Measurements from ENCODE around the gene GAST. TPM values are rescaled to one million over a fixed set of nuclear protein-coding genes. Genes with fewer than 3 reads are reported as not detected.

GAST gene
- total RNA-seq (not detected), polyA plus RNA-seq (ENCODE audit: insufficient read depth, low read depth, low replicate concordance) (not detected)
- long read RNA-seq, donor 1, result 0 reads
- long read RNA-seq, donor 2, result 0 reads
- long read RNA-seq, donor 3, result 0 reads
- long read RNA-seq, donor 4, result 0 reads
- long read RNA-seq, donor 5, result 0 reads
- long read RNA-seq, donor 6, result 0 reads
- long read RNA-seq, donor 7, result 0 reads
- long read RNA-seq, donor 8, result 0 reads
- long read RNA-seq, donor 9, result 0 reads
- long read RNA-seq, donor 10, result 0 reads

- Histone ChIP-seq H3K27me3 (ENCODE audit: control insufficient read depth, insufficient read depth, low read length) (no peaks in the 10 kb centered on the region), H3K36me3 (ENCODE audit: control insufficient read depth in 2 of 3, insufficient read depth in 3 of 3, low read length in 3 of 3) (no peaks in the 10 kb centered on the region), H3K9me3 (ENCODE audit: control insufficient read depth in 2 of 3, insufficient read depth in 1 of 3, low read length in 3 of 3) (no peaks in the 10 kb centered on the region), H3K9ac (ENCODE audit: low read length in 3 of 3) (no peak within 1 kb of the TSS), H3K27ac (ENCODE audit: low read depth in 2 of 2, low read length in 2 of 2) (no peak within 1 kb of the TSS), H3K4me1 (ENCODE audit: control insufficient read depth in 2 of 3, insufficient read depth in 2 of 3, low read depth in 1 of 3, low read length in 3 of 3) (no peaks in the 10 kb centered on the region), H3K4me3 (ENCODE audit: low read length in 3 of 3) (no peak within 1 kb of the TSS)
- DNase-seq, result no peak
- FAIRE-seq, result no peak
- intact Hi-C loops (cut with DNase I), result no loop called here
- TF ChIP-seq CTCF (IDR thresholded peaks at IDR 0.05; ENCODE audit: borderline replicate concordance, extremely low read depth, insufficient read depth), result no peak
Measured at GRCh38 chr17:41711669-41712400, at the start of gene GAST. GAST (plus strand) TSS chr17:41712331; CDS start chr17:41715437, 3,106 bp downstream.

DNA sequence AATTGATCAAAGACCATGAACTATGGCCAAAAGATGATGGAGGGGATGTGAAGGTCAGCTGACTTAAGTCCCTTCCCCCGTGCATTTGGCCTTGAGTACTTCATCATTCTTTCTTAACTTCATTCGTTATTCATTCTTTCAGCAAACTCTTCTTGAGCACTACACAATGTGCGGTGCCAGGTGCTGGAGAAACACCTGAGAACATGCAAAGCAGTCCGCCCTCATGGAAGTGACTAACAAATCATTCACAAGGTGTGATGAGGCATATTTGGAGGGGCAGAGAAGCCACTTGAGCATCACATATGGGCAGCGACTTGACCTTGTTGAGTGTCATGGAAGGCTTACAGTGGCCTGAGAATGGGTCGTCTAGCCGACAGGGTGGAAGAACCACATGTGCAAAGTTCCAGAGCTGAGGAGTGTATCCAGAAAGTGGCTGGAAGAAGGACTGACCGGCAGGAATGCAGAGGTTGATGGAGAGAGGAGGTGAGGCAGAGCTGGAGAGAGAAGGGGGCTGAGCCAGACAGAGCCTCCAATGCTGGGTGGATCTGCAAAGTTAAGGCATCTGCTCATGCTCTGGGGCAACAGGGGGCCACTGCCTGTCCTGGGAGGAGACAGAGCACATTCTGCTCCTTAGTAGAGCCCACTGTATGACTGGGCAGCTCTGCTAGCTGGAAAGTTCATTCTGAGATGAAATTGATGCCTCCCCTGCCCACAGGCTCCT is 48.5 kb upstream of the GAST start:
- no peaks in the 10 kb centered on the region for H3K36me3 ChIP-seq (ENCODE audit: control insufficient read depth in 2 of 3, insufficient read depth in 3 of 3, low read length in 3 of 3)

DNA sequence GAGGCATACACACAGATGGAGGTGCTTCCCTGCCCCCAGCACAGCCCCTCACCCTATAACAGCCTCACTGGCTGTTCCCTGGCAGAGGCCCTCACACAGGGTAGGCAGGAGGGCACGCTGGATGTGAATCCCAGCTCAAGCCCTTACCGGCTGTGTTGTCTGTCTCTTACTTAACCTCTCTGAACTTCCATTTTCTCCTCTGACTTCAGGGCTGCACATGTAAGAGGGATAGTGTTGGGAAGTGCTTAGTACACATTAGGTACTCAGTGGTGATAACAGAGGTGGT is 48.0 kb upstream of the GAST start:
- Histone ChIP-seq H3K36me3 (ENCODE audit: control insufficient read depth in 2 of 3, insufficient read depth in 3 of 3, low read length in 3 of 3) (no peaks in the 10 kb centered on the region), H3K9me3 (ENCODE audit: control insufficient read depth in 2 of 3, insufficient read depth in 1 of 3, low read length in 3 of 3) (no peaks in the 10 kb centered on the region), H3K4me3 (ENCODE audit: low read length in 3 of 3) (no peak overlapping the region), H3K4me1 (ENCODE audit: control insufficient read depth in 2 of 3, insufficient read depth in 2 of 3, low read depth in 1 of 3, low read length in 3 of 3) (peaks cover 0 to 31% (median 1%) of the 10 kb centered on the region in 3 donors), H3K9ac (ENCODE audit: low read length in 3 of 3) (no peak overlapping the region), H3K27ac (ENCODE audit: low read depth in 2 of 2, low read length in 2 of 2) (no peak overlapping the region), H3K27me3 (ENCODE audit: control insufficient read depth, insufficient read depth, low read length) (no peaks in the 10 kb centered on the region)
- intact Hi-C loops (cut with DNase I), result loop anchor here (10.0 kb wide), 1 partner anchor 109 kb away; no protein-coding TSS in a partner anchor
- FAIRE-seq (no peak), DNase-seq (no peak)
- TF ChIP-seq CTCF (IDR thresholded peaks at IDR 0.05; ENCODE audit: borderline replicate concordance, extremely low read depth, insufficient read depth), result no peak

More for the DNA sequence above, 48.5 kb upstream of the GAST start:
- no peaks in the 10 kb centered on the region for H3K27me3 ChIP-seq (ENCODE audit: control insufficient read depth, insufficient read depth, low read length)
- no peaks in the 10 kb centered on the region for H3K9me3 ChIP-seq (ENCODE audit: control insufficient read depth in 2 of 3, insufficient read depth in 1 of 3, low read length in 3 of 3)
- FAIRE-seq (no peak), DNase-seq (no peak)
- no peak for TF ChIP-seq CTCF (IDR thresholded peaks at IDR 0.05; ENCODE audit: borderline replicate concordance, extremely low read depth, insufficient read depth)
- no peak overlapping the region for H3K27ac ChIP-seq (ENCODE audit: low read depth in 2 of 2, low read length in 2 of 2)
- intact Hi-C loops (cut with DNase I), result loop anchor here (10.0 kb wide), 1 partner anchor 109 kb away; no protein-coding TSS in a partner anchor
- H3K9ac ChIP-seq (ENCODE audit: low read length in 3 of 3), result no peak overlapping the region
- H3K4me1 ChIP-seq (ENCODE audit: control insufficient read depth in 2 of 3, insufficient read depth in 2 of 3, low read depth in 1 of 3, low read length in 3 of 3), result peaks cover 0 to 34% (median 6%) of the 10 kb centered on the region in 3 donors
- no peak overlapping the region for H3K4me3 ChIP-seq (ENCODE audit: low read length in 3 of 3)
